NCI-H1930 (cell line): ENCODE results near the gene ITGAX.

Experiments used
- DNase-seq, 2 experiments: peaks; one replicate each; lab custom pipeline; 2025; lab: John Stamatoyannopoulos, UW

The ITGAX gene

DNA sequence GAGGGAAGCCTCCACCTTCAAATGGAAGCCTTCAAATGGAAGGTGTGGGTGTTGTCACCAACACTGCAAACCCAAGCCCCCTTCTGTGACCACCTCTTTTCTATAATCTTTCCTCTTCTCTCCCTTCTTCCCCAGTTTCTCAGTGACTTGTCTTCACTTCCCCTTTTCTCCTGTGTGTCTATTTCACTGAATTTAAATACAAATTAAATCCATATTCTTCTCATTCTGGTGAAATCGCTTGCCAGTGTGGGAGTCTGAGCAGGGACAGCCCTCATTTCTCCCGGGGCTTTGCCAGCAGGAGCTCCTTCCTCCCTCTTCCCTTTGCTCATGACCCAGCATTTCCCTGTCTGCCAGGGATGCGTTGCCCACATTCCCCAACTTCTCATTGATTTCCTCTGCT lies 6.4 kb upstream of the ITGAX start:
- no peak for DNase-seq

DNA sequence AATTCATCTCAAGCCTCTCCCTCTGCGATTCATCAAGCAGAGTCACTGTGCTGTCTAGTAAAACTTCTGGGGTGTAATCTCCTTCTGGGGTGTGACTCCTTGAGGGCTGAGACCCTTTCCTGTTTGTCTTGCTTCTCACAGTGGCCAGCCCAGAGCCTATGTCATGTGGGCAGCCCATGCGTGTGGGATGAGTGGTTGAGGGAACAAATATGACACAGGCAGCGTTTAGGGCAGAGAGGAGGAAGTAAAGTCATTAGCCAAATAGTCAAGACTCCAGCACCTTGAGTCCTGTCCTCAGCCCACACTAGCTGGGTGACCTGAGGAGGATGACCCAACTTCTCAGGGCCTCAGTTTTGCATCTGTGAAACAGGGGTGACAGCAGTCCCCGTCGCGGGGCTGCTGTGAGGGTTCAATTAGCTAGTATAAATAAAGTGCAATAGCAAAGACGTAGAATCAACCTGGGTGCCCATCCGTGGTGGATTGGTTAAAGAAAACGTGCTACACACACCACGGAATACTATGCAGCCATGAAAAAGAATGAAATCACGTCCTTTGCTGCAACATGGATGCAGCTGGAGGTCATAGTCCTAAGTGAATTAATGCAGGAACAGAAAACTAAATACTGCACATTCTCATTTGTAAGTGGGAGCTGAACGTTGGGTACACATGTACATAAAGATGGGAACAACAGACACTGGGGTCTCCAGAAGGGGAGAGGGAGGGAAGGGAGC lies 4.5 kb upstream of the ITGAX start:
- DNase-seq, result no peak

DNA sequence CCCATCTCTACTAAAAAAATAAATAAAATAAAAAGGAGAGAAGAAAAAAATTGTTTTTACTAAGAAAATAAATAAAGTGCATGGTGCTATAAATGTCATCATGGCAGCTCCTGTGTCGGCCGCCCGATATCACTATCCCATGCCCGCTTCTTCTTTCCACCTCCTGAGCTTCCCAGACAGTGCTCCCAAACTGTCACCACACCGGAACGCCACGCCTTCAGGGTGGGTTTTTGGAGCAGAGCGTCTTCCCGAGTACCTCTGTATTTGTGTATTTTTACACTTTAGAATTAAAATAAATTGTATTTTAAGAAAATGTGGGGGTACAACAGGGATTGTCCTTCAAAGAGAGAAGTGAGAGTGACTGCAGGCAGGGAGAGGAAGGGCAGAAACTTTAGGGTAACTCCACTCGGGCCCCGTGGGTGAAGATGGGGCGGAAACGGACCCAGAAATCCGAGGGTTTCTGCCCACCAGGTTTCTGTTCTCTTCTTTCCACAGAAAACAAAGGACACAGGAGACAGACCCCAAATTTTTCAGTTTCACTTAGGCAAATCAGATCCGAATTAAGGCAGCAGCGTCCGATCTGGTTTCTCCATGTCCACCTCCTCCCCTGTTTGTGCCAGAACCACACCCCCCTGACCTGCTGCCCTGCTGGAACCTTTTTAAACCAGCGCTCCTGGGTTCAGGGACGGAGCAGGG lies 3.6 kb upstream of the ITGAX start:
- no peak for DNase-seq

DNA sequence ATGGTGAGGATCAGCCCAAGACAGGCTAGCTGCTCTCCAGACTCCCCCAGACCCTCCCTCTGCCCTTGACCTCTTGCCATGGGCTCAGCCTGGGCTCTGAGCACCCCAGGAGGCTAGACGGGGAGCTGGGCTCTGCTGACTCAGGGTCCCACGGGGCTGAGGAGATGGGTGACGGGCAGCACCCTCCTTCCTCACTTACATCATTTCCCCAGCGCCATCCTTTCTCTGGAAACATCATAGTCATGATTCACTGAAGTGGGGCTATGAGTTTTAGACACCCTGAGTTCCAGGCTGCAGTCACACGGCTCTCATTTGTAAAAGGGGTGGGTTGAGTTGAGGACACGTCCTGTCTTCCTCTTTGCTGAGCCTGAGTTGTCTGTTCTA lies 3.0 kb upstream of the ITGAX start:
- DNase-seq, result no peak

DNA sequence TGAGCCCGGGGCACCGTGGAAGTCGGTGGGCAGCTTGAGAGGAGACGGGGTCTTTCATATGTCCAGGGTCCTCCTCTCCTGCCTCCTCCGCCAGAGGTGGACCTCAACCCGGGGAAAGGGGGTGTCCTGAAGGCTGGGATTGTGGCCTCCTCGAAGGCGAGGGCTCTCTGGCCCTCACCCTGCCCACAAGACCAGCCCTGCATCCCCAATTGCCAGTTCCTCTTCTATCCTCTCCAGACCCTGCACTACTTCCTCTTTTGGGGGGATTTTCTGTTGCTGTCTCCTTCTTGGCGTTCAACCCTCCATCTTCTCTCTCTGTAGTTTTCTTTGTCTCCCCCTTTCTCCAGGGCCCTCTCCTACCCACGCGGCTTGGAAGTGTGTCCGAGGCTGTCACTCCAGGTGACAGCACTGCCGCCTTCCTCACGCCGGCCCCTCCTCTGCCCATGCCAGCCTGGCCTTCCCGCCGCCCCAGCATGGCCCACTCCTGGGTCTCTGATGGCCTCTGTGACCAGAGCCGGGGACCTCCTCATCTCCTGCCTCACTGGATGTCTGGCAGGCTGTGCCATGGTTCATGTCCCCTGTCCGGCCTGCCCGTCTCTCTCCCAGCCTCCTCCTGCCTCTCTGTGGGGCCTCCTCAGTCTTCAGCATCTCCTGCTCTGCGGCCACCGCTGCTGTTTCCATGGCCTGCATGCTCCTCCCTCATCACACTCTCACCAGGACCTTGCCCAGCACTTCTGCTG lies 2.4 kb upstream of the ITGAX start:
- DNase-seq, result no peak

DNA sequence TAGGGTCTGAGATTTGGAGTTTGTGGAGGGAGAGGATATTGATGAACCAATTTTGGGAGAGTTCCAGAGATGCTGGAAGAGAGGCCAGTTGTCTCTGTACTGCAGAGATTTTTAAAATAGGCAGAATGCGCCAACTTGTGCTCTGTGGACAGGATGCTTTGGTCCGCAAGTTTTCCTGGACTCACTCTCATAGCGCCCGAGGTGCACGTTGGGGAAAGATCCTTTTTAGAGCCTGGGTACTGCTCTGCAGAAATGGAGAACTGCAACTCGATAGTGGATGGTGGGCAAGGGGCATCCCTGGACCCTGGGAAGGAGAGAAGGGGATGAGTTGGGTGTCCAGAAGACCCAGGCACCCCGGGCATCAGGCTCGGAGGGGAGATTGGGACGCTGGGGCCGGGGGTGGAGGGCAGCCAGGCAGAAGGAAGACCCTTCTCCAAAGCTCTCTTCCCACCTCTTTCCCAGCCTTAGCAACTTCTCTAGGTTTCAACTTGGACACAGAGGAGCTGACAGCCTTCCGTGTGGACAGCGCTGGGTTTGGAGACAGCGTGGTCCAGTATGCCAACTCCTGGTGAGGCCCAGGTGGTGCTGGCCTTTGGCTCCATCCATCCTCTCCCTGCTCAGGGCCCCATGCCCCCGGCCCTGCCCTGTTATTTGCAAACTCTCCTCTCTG lies 590 bp downstream of the ITGAX start:
- DNase-seq, result no peak

DNA sequence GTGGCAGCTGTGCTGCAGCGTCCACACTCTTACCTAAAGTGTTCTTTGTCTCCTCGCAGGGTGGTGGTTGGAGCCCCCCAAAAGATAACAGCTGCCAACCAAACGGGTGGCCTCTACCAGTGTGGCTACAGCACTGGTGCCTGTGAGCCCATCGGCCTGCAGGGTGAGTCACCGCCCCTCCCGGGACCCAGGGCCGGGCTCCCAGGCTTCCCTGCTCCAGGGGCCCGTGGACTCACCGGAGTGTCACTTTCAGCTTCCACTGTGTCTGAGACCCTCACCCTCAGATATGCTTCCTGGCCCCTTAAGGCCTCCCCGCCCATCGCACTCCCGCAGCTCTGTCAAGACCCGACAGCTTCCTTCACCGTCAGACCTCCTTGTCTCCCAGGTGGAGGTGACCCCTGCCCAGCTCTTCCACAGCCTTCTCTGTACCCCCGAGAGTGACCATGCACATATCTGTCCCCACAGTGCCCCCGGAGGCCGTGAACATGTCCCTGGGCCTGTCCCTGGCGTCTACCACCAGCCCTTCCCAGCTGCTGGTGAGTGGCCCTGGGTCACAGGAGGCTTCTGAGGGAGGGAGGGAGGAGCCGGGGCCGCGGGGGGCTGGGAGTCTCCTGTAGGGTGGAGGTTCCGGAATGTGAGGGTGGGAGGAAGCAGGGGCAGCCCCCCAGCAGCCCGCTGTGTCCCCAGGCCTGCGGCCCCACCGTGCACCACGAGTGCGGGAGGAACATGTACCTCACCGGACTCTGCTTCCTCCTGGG lies 1.8 kb downstream of the ITGAX start:
- no peak for DNase-seq

DNA sequence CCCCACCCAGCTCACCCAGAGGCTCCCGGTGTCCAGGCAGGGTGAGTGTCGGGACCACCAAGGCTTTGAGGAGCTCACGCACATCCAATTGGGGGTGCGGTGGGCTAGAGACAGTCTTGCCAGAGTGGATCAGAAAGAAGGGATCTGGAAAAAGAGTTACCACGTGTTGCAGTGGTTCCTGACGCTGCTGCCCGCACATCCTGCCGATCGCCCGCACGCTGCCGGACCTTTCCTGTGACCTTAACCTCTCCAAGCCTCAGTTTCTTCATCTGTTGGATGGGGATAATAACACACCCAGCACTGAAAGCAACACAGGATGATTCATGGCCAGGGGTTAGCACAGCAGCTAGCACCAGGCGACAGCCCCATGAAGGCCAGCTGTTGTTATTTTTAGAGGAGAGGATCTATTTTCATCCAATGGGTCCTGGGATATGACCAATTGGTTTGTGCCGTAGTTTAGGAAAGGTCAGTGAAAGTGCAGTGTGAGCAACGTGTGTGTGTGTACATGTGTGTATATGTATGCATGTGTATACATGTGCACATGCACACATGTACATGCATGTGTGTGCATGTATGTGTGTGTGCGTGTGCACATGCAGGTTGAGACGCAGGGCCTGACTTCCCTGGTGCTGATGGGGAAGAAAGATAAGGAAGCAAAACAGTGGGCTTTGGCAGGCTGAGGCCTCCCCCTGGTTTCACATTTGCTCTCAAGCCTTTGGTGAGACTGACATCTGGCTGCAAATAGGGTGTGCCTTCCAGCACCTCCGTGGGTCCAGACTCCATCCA lies 2.5 kb downstream of the ITGAX start:
- no peak for DNase-seq

DNA sequence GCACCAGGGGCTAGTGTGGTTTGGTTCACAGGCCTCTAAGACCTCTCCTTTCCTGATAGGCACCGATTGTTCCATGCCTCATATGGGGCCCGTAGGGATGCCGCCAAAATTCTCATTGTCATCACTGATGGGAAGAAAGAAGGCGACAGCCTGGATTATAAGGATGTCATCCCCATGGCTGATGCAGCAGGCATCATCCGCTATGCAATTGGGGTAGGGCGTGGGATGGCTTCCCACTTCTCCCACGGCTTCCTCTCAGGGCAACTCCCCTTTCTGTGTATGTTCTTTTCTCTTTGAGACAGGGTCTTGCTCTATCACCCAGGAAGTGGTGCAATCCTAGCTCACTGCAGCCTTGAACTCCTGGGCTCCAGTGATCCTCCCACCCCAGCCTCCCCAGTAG lies 5.3 kb downstream of the ITGAX start:
- DNase-seq, result no peak

DNA sequence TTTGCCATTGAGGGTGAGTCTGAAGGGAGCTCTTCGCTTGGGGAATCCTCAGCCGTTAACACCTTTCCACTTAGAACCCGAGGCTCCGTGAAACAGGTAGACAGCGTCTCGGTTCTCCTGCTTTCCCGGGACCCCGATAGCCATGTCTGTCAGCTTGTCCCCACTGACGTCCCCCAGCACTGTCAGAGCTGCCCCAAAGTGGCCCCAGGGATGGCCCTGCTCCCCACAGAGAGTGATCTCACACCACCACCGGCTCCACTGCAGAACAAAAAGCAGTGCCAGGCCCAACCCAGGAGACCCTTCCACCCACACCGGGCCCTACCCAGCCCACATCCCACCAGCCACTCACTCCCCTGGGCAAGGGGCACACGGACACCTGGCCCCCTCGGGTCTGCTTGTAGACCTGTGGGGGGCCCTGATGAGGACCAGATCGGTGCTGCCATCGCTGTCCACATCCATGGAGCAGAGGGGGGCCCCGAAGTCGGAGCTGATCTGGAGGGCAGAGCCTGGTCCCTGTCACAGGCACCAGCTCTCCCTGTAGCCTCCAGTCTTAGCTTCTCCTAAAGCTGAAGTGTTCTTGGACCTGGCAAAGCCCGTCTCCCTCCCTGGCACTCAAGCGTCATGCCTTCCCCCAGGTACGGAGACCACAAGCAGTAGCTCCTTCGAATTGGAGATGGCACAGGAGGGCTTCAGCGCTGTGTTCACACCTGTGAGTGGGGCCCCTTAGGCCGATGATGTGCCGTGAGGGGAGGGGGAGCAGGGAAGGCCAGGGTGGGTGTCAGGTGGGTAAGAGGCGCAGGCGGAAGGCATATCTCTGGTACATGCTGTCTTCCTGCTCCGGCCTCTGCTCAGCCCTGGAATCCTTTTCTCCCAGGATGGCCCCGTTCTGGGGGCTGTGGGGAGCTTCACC lies 6.5 kb downstream of the ITGAX start:
- DNase-seq, result no peak

DNA sequence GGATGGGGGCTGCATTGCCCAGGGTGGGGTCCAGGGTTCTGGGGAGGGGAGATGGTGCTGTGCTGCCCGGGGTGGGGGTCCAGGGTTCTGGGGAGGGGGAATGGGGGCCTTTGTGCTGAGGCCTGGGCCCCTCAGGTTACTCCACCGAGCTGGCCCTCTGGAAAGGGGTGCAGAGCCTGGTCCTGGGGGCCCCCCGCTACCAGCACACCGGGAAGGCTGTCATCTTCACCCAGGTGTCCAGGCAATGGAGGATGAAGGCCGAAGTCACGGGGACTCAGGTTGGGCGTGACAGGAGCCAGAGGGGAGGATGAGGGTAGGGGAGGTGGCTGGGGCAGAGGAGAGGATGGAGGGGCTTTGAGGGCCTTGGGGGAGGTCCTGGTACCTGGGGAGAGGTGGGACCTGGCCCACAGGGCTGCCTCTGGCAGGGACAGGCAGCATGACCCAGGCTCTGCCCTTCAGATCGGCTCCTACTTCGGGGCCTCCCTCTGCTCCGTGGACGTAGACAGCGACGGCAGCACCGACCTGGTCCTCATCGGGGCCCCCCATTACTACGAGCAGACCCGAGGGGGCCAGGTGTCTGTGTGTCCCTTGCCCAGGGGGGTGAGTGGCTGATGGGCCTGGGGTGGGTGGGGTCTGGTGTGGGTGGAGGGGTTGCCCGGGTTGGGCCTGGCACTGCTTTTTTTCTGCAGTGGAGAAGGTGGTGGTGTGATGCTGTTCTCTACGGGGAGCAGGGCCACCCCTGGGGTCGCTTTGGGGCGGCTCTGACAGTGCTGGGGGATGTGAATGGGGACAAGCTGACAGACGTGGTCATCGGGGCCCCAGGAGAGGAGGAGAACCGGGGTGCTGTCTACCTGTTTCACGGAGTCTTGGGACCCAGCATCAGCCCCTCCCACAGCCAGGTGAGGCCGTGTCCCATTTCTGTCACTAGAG lies 7.8 kb downstream of the ITGAX start:
- no peak for DNase-seq

DNA sequence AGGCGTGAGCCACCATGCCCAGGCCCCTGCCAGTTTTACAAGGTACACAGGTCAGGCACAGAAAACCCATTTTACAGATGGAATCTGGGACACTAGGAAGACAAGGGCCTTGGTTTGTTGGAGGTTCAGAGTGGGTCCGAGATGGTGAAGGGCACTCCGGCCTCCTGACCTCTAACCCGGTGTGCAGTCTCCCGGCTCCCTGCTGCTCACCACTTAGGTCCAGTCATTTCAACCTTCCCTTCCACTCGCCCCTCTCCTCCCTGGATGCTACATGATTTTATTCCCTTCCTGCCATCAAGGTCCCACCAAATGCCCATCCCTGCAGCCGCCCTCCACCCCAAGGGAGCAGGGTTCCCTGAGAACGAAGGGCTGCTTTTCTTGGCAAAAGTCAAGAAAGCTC lies 8.7 kb downstream of the ITGAX start:
- DNase-seq, result no peak

DNA sequence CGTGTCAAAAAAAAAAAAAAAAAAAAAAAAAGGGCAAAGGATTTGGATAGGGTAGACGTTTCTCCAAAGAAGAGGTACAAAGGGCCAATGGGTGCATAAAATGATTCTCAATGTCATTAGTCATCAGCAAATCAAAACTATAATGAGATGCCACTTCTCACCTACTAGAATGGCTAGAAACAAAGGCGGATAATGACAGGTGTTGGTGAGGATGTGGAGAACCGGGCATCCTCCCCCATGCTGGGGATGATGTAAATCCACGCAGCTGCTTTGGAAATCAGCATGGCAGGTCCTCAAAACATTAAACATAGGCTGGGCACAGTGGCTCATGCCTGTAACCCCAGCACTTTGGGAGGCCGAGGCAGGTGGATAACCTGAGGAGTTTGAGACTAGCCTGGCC lies 9.4 kb downstream of the ITGAX start:
- no peak for DNase-seq

DNA sequence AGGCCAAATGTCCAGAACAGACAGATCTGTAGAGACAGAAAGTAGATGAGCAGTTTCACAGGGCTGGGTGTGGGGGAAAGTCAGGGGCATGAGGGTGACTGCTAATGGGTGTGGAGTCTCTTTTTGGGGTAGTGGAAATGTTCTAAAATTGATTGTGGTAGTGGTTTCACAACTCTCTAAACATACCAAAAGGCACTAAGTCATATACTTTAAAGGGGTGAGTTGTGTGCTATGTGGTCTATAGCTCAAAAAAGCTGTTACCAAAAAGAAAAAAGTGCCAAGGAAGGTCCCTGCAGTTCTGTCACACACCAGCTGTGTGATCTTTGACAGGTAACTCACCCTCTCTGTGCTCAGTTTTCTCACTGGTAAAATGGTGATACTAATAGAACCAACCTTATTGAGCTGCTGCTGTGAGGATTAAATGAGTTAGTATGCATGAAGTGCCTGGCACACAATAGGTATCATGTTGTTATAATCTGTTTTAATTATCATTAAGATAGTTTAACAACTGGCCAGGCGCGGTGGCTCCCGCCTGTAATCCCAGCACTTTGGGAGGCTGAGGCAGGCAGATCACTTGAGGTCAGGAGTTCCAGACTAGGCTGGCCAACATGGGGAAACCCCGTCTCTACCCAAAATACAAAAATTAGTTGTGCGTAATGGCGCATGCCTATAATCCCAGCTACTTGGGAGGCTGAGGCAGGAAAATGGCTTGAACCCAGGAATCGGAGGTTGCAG lies 10.3 kb downstream of the ITGAX start:
- DNase-seq, result no peak

DNA sequence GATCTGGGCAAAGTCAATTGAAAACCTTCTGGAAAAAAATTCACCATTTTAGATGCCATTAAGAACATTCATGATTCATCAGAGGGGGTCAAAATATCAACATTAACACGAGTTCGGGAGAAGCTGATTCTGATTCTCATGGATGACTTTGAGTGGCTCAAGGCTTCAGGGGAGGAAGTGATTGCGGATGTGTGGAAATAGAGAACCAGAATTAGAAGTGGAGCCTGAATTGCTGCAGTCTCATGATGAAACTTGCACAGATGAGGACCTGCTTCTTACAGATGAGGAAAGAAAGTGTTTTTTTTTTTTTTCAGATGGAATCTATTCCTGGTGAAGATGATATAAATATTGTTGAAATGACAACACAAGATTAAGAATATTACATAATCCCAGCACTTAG lies 12.9 kb downstream of the ITGAX start:
- no peak for DNase-seq

DNA sequence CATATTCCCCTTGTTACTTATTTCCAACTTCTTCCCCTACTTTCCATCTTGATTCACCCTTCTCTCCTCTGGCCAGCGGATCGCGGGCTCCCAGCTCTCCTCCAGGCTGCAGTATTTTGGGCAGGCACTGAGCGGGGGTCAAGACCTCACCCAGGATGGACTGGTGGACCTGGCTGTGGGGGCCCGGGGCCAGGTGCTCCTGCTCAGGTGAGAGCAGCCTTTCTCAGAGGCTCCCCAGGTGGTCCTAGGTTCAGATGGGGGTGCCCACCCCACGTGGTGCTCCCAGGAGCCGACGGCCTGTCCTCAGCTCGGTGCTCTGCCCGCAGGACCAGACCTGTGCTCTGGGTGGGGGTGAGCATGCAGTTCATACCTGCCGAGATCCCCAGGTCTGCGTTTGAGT lies 16.0 kb downstream of the ITGAX start:
- no peak for DNase-seq

DNA sequence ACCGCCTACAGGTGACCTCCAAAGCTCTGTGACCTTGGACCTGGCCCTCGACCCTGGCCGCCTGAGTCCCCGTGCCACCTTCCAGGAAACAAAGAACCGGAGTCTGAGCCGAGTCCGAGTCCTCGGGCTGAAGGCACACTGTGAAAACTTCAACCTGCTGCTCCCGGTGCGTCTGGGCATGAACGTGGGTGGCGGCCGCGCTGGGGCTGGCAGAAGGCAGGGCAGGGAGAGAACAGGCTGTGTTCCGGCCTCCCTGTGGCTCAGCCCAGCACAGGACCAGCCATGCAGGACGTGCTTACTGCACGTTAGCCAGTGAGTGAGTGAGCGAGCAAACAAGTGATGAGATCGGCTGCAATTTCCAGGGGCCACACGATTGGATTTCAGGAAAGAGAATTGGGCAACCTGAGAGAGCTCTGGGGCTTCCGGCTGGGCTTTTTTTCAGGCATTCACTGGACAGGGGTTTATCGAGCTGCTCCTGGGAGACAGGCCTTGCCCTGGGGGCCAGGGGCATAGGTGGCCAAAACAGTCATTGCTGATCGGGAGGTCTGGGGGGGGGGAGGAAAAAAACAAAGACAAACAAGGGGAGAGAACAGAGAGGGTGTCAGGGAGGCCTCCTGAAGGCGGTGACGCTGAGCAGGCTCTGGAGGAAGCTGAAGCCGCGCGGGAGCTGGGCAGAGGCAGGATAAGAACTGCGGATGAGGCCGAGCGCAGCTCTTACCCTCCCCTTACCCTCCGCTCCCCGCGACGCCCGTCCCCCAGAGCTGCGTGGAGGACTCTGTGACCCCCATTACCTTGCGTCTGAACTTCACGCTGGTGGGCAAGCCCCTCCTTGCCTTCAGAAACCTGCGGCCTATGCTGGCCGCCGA lies 16.9 kb downstream of the ITGAX start:
- DNase-seq, result no peak
